DOHH2 (cell line): ENCODE data around the gene FCHSD2.
A peak's percentile ranks its signal among the peaks of the same experiment; 100 is the strongest.

Experiments
- CTCF ChIP-seq: fragments of 200-600 bp; sonication (generic); IDR thresholded peaks from one replicate; pipeline ENCODE4 v1.5.1; 2014; ENCODE audit warnings: antibody characterized with exemption, mild to moderate bottlenecking, low read depth, low read length; ENCODE audit not compliant: poor library complexity, severe bottlenecking
- EZH2phosphoT487 ChIP-seq: fragments of 200-600 bp; sonication (generic); IDR thresholded peaks from 2 replicates; pipeline ENCODE4 v1.6.1; 2017; ENCODE audit warnings: borderline replicate concordance, mild to moderate bottlenecking, antibody characterized with exemption, low read length, moderate library complexity, mixed read lengths

- peak; percentile 50 for TF ChIP-seq CTCF
- no peak for TF ChIP-seq EZH2phosphoT487
These were observed 4.7 kb downstream of the FCHSD2 start for GRCh38 chr11:73137262-73137943.
